Epithelial cell of proximal tubule (primary cell): ENCODE results near the gene ZDHHC6. TPM values are rescaled to one million over a fixed set of nuclear protein-coding genes. Genes with fewer than 3 reads are reported as not detected.

Experiments used
- DNase-seq: peaks from one replicate; pipeline ENCODE4 v3.0.0-alpha.2; 2011; ENCODE audit warnings: low read depth
- H3K4me3 ChIP-seq: 2 replicates; pipeline ENCODE4 v1.5.1; 2011; ENCODE audit warnings: low read depth, mild to moderate bottlenecking, low read length
- CTCF ChIP-seq: conservative IDR thresholded peaks from 2 replicates; pipeline ENCODE4 v1.5.1; 2012; ENCODE audit warnings: low read depth, mild to moderate bottlenecking, low read length
- total RNA-seq: library from RNA; depleted of rRNA; stranded (reverse); fragments of >200 nt; gene quantifications from 2 replicates; pipeline ENCODE4 v1.2.3, GENCODE V29; 2015

The ZDHHC6 gene
- total RNA-seq, 1 donor from 2014 or later: 17.5 TPM

- DNase-seq: no peak
- no peak for TF ChIP-seq CTCF
- no peak overlapping the region for H3K4me3 ChIP-seq
Observed at GRCh38 chr10:112402917-112403316, 43.8 kb downstream of the ZDHHC6 start.

DNA sequence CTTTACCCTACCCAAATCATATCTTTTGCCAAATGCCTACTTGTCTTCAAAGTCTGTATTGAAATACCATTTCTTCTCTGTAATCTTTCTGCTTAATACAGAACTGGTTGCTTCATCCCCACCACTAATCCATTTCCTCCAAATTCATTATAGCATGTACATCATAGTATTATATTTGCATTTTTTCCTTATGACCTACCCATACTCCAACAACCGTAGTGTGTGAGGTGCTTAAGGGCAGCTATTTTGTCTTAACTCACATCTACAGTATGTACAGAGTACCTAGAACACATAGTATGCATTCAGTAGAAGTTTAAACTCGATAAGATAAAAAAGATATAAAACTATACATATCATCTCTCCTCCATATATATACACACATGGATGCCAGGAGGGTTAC lies 49.1 kb downstream of the ZDHHC6 start:
- no peak for TF ChIP-seq CTCF
- no peak overlapping the region for H3K4me3 ChIP-seq
- DNase-seq: no peak

DNA sequence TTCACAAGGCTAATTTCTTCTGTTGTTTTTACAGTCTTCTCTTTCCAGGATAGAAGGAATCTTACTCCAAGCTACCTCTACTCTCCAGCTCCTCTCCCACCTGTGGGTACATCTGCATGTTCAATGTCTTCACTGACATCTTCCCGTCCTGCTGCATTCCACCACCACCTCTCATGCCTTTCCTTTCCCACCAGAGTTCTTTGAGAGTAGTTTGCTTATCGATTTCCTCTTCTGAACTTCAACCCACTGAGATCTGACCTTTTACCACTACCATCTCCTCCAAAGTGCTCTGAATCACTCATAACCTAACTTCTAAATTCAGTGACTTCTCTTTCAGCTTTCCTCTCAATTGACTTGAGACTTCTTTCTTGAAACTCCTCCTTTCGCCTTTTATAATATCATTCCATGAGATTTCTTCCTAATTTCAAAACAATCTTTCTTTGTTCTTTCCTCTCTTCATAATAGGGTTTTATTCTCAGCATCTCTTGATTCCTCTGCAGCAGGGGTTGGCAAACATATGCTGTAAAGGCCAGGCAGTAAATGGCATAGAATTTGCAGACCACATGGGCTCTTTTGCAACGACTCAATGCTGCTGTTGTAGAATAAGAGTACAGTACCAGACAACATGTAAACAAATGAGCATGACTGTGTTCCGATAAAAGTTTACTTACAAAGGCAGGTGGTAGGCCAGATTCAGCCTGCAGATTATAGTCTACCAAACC lies 50.7 kb downstream of the ZDHHC6 start:
- no peak overlapping the region for H3K4me3 ChIP-seq
- DNase-seq: no peak
- TF ChIP-seq CTCF: no peak

- no peak for TF ChIP-seq CTCF
- no peak for DNase-seq
- H3K4me3 ChIP-seq: no peak overlapping the region
Observed at GRCh38 chr10:112394475-112394875, 52.2 kb downstream of the ZDHHC6 start.

DNA sequence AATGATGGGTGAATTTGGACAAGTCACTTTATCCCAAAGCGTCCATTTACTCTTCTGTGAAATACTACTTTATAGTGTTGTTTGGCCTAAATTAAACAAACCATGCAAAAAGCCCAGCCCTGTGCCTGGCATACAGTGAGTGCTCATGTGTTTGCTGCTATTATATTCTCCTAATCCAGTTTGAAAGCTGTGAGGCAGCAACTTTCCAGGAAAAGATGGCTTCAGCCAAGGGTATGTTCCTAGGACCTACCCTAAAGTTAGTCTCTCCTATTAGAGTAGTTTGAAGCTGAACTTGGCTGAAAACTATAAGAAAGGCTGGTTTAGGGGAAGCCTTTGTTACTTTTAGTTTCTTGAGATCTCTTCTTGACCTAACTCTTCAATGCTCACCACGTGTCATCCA lies 52.9 kb downstream of the ZDHHC6 start:
- no peak overlapping the region for H3K4me3 ChIP-seq
- TF ChIP-seq CTCF: no peak
- DNase-seq: no peak

- no peak for DNase-seq
- H3K4me3 ChIP-seq: no peak overlapping the region
- no peak for TF ChIP-seq CTCF
Observed at GRCh38 chr10:112393341-112393740, 53.4 kb downstream of the ZDHHC6 start.

GRCh38 chr10:112390125-112390703 lies 56.5 kb downstream of the ZDHHC6 start:
- TF ChIP-seq CTCF: no peak
- no peak for DNase-seq
- H3K4me3 ChIP-seq: no peak overlapping the region
